HEK293 (cell line): ENCODE data around the gene RASA2.

Experiments
- CTCF ChIA-PET: fragments of 350-600 bp; formaldehyde crosslinking; extraction: SDS; loops from one replicate; lab custom pipeline; 2021; ENCODE audit warnings: antibody characterized with exemption; lab: Yijun Ruan, JAX
- POLR2A ChIA-PET: fragments of 300-600 bp; formaldehyde crosslinking; extraction: SDS; loops from one replicate; lab custom pipeline; 2020; ENCODE audit warnings: antibody characterized with exemption, inconsistent platforms; lab: Yijun Ruan, JAX
- H3K27ac ChIP-seq: fragments of 200-500 bp; sonication (Bioruptor generic); 2 replicates; pipeline ENCODE4 v1.5.1; 2014; ENCODE audit warnings: low read depth, low read length, control low read depth, inconsistent platforms; ENCODE audit errors: extremely low read depth
- H3K36me3 ChIP-seq, 2 experiments: fragments of 200-500 bp in 1 of 2; sonication (Bioruptor generic) in 1 of 2; 1 replicate in 1 of 2; 2 replicates in 1 of 2; pipeline ENCODE4 v1.5.1; 2014 to 2017; ENCODE audit warnings: inconsistent platforms in 2 of 2, low read length in 2 of 2; ENCODE audit not compliant: control insufficient read depth in 2 of 2, insufficient read depth in 1 of 2
- H3K4me1 ChIP-seq: fragments of 200-500 bp; sonication (Bioruptor generic); 2 replicates; pipeline ENCODE4 v1.5.1; 2014; ENCODE audit warnings: mild to moderate bottlenecking, low read length, inconsistent platforms; ENCODE audit not compliant: control insufficient read depth, insufficient read depth
- H3K4me3 ChIP-seq: 2 replicates; pipeline ENCODE4 v1.5.1; 2011; ENCODE audit warnings: low read depth, mild to moderate bottlenecking, control low read depth, low read length, moderate library complexity
- H3K9me3 ChIP-seq: fragments of 200-500 bp; sonication (Bioruptor generic); 2 replicates; pipeline ENCODE4 v1.5.1; 2014; ENCODE audit warnings: low read depth, low read length, inconsistent platforms; ENCODE audit not compliant: control insufficient read depth, insufficient read depth
- FEZF1 ChIP-seq: fragments of 450-650 bp; formaldehyde crosslinking; IDR thresholded peaks from 2 replicates; pipeline ENCODE4 v1.5.1; 2016; ENCODE audit warnings: missing biosample characterization, missing genetic modification characterization
- IKZF3 ChIP-seq: fragments of 450-650 bp; IDR thresholded peaks from 2 replicates; pipeline ENCODE4 v1.5.0; 2018; ENCODE audit warnings: missing biosample characterization, mild to moderate bottlenecking, missing genetic modification characterization, moderate library complexity
- KLF16 ChIP-seq: fragments of 450-650 bp; formaldehyde crosslinking; IDR thresholded peaks from 2 replicates; pipeline ENCODE4 v1.5.1; 2017; ENCODE audit warnings: missing biosample characterization, missing genetic modification characterization
- PBX3 ChIP-seq: sonication (generic); formaldehyde crosslinking; IDR thresholded peaks from 2 replicates; pipeline ENCODE4 v1.8.1; 2022; ENCODE audit warnings: mild to moderate bottlenecking, moderate library complexity, missing genetic modification reagents
- ZBTB10 ChIP-seq: fragments of 450-650 bp; formaldehyde crosslinking; IDR thresholded peaks from 2 replicates; pipeline ENCODE4 v1.5.1; 2016; ENCODE audit warnings: missing biosample characterization, missing genetic modification characterization
- ZBTB26 ChIP-seq: fragments of 450-650 bp; formaldehyde crosslinking; optimal IDR thresholded peaks from 2 replicates; pipeline ENCODE3; 2016; ENCODE audit warnings: missing biosample characterization, mild to moderate bottlenecking, missing genetic modification characterization
- ZNF16 ChIP-seq: fragments of 450-650 bp; formaldehyde crosslinking; IDR thresholded peaks from 2 replicates; pipeline ENCODE4 v1.5.1; 2016; ENCODE audit warnings: low read depth, missing biosample characterization, missing genetic modification characterization
- ZNF211 ChIP-seq: fragments of 450-650 bp; formaldehyde crosslinking; IDR thresholded peaks from 2 replicates; pipeline ENCODE4 v1.5.1; 2016; ENCODE audit warnings: low read depth, missing biosample characterization, missing genetic modification characterization
- ZNF223 ChIP-seq: fragments of 450-650 bp; formaldehyde crosslinking; IDR thresholded peaks from 2 replicates; pipeline ENCODE4 v1.5.1; 2016; ENCODE audit warnings: missing biosample characterization, missing genetic modification characterization
- ZNF350 ChIP-seq: fragments of 450-650 bp; formaldehyde crosslinking; IDR thresholded peaks from 2 replicates; pipeline ENCODE4 v1.5.0; 2017; ENCODE audit warnings: missing biosample characterization, mild to moderate bottlenecking, missing genetic modification characterization
- ZNF394 ChIP-seq: fragments of 450-650 bp; formaldehyde crosslinking; IDR thresholded peaks from 2 replicates; pipeline ENCODE4 v1.5.1; 2016; ENCODE audit warnings: missing biosample characterization, missing genetic modification characterization, mild to moderate bottlenecking, moderate library complexity, borderline replicate concordance
- ZNF449 ChIP-seq: fragments of 450-650 bp; formaldehyde crosslinking; IDR thresholded peaks from 2 replicates; pipeline ENCODE4 v1.5.1; 2017; ENCODE audit warnings: missing biosample characterization, mild to moderate bottlenecking, missing genetic modification characterization, moderate library complexity
- ZNF513 ChIP-seq: fragments of 450-650 bp; IDR thresholded peaks from 2 replicates; pipeline ENCODE4 v1.5.1; 2018; ENCODE audit warnings: missing biosample characterization, missing genetic modification characterization
- ZNF571 ChIP-seq: fragments of 450-650 bp; formaldehyde crosslinking; IDR thresholded peaks from 2 replicates; pipeline ENCODE4 v1.5.0; 2017; ENCODE audit warnings: missing biosample characterization, missing genetic modification characterization
- ZNF596 ChIP-seq: fragments of 450-650 bp; IDR thresholded peaks from 2 replicates; pipeline ENCODE4 v1.5.0; 2018; ENCODE audit warnings: missing biosample characterization, mild to moderate bottlenecking, missing genetic modification characterization, moderate library complexity
- ZNF624 ChIP-seq: fragments of 450-650 bp; formaldehyde crosslinking; IDR thresholded peaks from 2 replicates; pipeline ENCODE4 v1.5.1; 2017; ENCODE audit warnings: missing biosample characterization, missing genetic modification characterization
- ZNF76 ChIP-seq: fragments of 450-650 bp; formaldehyde crosslinking; IDR thresholded peaks from 2 replicates; pipeline ENCODE4; 2016; ENCODE audit warnings: low read depth, missing biosample characterization, missing genetic modification characterization, borderline replicate concordance
- ZNF843 ChIP-seq: fragments of 450-650 bp; formaldehyde crosslinking; IDR thresholded peaks from 2 replicates; pipeline ENCODE4 v1.5.1; 2016; ENCODE audit warnings: missing biosample characterization, missing genetic modification characterization
- ZXDB ChIP-seq: fragments of 450-650 bp; formaldehyde crosslinking; IDR thresholded peaks from 2 replicates; pipeline ENCODE4 v1.5.1; 2016; ENCODE audit warnings: missing biosample characterization, missing genetic modification characterization

RASA2 gene

GRCh38 chr3:141444586-141445285 lies 42.1 kb upstream of the RASA2 start:
- CTCF ChIA-PET: interaction anchor here (1.2 kb wide), 1 partner anchor 84 kb away, joined by 4 read pairs; no protein-coding TSS in a partner anchor
- H3K4me1 ChIP-seq: no peaks in the 10 kb centered on the region
- H3K4me3 ChIP-seq: no peak overlapping the region
- no peaks in the 10 kb centered on the region for H3K9me3 ChIP-seq
- H3K36me3 ChIP-seq: peaks cover 0 to 30% of the 10 kb centered on the region in 2 experiments; a peak in 1 of 3 replicates
- POLR2A ChIA-PET: no interaction called here
- H3K27ac ChIP-seq: no peak overlapping the region
- TF ChIP-seq ZNF223 (tag by site-specific recombination) (no peak), ZXDB (tag by site-specific recombination) (no peak), ZNF624 (tag by site-specific recombination) (no peak), ZNF513 (tag by site-specific recombination) (no peak), ZBTB10 (no peak)

- Histone ChIP-seq H3K27ac (no peak overlapping the region), H3K36me3 (peaks cover 0 to 30% of the 10 kb centered on the region in 2 experiments; a peak in 1 of 3 replicates), H3K4me3 (no peak overlapping the region), H3K4me1 (no peaks in the 10 kb centered on the region), H3K9me3 (no peaks in the 10 kb centered on the region)
- ChIA-PET CTCF (interaction anchor here (1.2 kb wide), 1 partner anchor 8 kb away, joined by 6 read pairs; no protein-coding TSS in a partner anchor), POLR2A (no interaction called here)
- TF ChIP-seq ZNF571: no peak
- TF ChIP-seq ZNF843 (tag by site-specific recombination): no peak
- TF ChIP-seq ZNF350 (tag by site-specific recombination): no peak
Observed at GRCh38 chr3:141445990-141446389, 40.8 kb upstream of the RASA2 start.

- ChIA-PET POLR2A (no interaction called here), CTCF (interaction anchor here (1.2 kb wide), 1 partner anchor 8 kb away, joined by 6 read pairs; no protein-coding TSS in a partner anchor)
- Histone ChIP-seq H3K4me1 (no peaks in the 10 kb centered on the region), H3K4me3 (no peak overlapping the region), H3K36me3 (peaks cover 0 to 30% of the 10 kb centered on the region in 2 experiments; a peak in 1 of 3 replicates)
- TF ChIP-seq ZNF211 (tag by site-specific recombination) (no peak), ZNF76 (tag by site-specific recombination) (no peak), KLF16 (tag by site-specific recombination) (no peak)
- TF ChIP-seq, all 188 proteins: peak for 0
- Histone ChIP-seq H3K27ac (no peak overlapping the region), H3K9me3 (no peaks in the 10 kb centered on the region)
Observed at GRCh38 chr3:141446737-141447136, 40.1 kb upstream of the RASA2 start.

- H3K4me3 ChIP-seq: no peak overlapping the region
- no peak overlapping the region for H3K27ac ChIP-seq
- no peaks in the 10 kb centered on the region for H3K9me3 ChIP-seq
- no peaks in the 10 kb centered on the region for H3K4me1 ChIP-seq
- ChIA-PET CTCF (interaction anchor here (1.2 to 1.3 kb wide), 2 partner anchors 14 to 62 kb away, joined by 3 read pairs; no protein-coding TSS in a partner anchor), POLR2A (no interaction called here)
- H3K36me3 ChIP-seq: peaks cover 0 to 27% of the 10 kb centered on the region in 2 experiments; a peak in 1 of 3 replicates
- TF ChIP-seq ZNF394 (tag by site-specific recombination): no peak
- TF ChIP-seq PBX3 (CRISPR knock-in tag): no peak
- no peak for TF ChIP-seq ZNF16 (tag by site-specific recombination)
- TF ChIP-seq ZNF449 (tag by site-specific recombination): no peak
- no peak for TF ChIP-seq ZBTB26 (tag by site-specific recombination)
- TF ChIP-seq IKZF3 (tag by site-specific recombination): no peak
- TF ChIP-seq FEZF1 (tag by site-specific recombination): no peak
- no peak for TF ChIP-seq ZNF596 (tag by site-specific recombination)
Observed at GRCh38 chr3:141447383-141447782, 39.4 kb upstream of the RASA2 start.
